Erythroblast (primary cell): Measurements from ENCODE around the gene SVOPL.

Experiments
- DNase-seq, 2 experiments: peaks; one replicate each; lab custom pipeline; 2025; lab: John Stamatoyannopoulos, UW
- GATA1 ChIP-seq: IDR thresholded peaks from 2 replicates; pipeline ENCODE4 v1.6.1; 2011; ENCODE audit warnings: low read depth, mild to moderate bottlenecking, control low read depth, low read length, moderate library complexity
- POLR2A ChIP-seq: IDR thresholded peaks from 2 replicates; pipeline ENCODE4 v1.6.1; 2011; ENCODE audit warnings: mild to moderate bottlenecking, low read length

SVOPL gene

GRCh38 chr7:138565451-138566114, 135.6 kb downstream of the SVOPL start:
- peak; percentile 57 to 65 for DNase-seq
- TF ChIP-seq POLR2A (no peak), GATA1 (no peak)

GRCh38 chr7:138565071-138565450, 136.1 kb downstream of the SVOPL start:
- no peak for TF ChIP-seq POLR2A
- TF ChIP-seq GATA1 = no peak
- no peak for DNase-seq

- DNase-seq = no peak
- TF ChIP-seq GATA1 (no peak), POLR2A (no peak)
These were observed 136.8 kb downstream of the SVOPL start for GRCh38 chr7:138564365-138564764.

GRCh38 chr7:138563808-138564207, 137.4 kb downstream of the SVOPL start:
- no peak for DNase-seq
- TF ChIP-seq GATA1 (no peak), POLR2A (no peak)

- DNase-seq = no peak
- no peak for TF ChIP-seq POLR2A
- TF ChIP-seq GATA1 = no peak
These were observed 141.7 kb downstream of the SVOPL start for GRCh38 chr7:138559448-138559847.

GRCh38 chr7:138556771-138557484, 144.2 kb downstream of the SVOPL start:
- DNase-seq = peak; percentile 32 to 50

GRCh38 chr7:138555684-138556083, 145.5 kb downstream of the SVOPL start:
- TF ChIP-seq GATA1 = no peak
- TF ChIP-seq POLR2A = no peak
- DNase-seq = no peak

More at GRCh38 chr7:138556771-138557484, 144.2 kb downstream of the SVOPL start:
- TF ChIP-seq POLR2A = no peak
- TF ChIP-seq GATA1 = no peak

GRCh38 chr7:138554674-138555073, 146.5 kb downstream of the SVOPL start:
- TF ChIP-seq GATA1 (no peak), POLR2A (no peak)

GRCh38 chr7:138553805-138554204, 147.4 kb downstream of the SVOPL start:
- no peak for DNase-seq
- TF ChIP-seq POLR2A (no peak), GATA1 (no peak)

More at GRCh38 chr7:138554674-138555073, 146.5 kb downstream of the SVOPL start:
- no peak for DNase-seq

GRCh38 chr7:138551102-138551501, 150.1 kb downstream of the SVOPL start:
- TF ChIP-seq GATA1 (no peak), POLR2A (no peak)
- no peak for DNase-seq

GRCh38 chr7:138550337-138550736, 150.8 kb downstream of the SVOPL start:
- no peak for DNase-seq
- TF ChIP-seq GATA1 (no peak), POLR2A (no peak)

- no peak for DNase-seq
- no peak for TF ChIP-seq GATA1
- no peak for TF ChIP-seq POLR2A
These were observed 152.1 kb downstream of the SVOPL start for GRCh38 chr7:138549082-138549481.

- TF ChIP-seq GATA1 (no peak), POLR2A (no peak)
- DNase-seq = no peak
These were observed 154.3 kb downstream of the SVOPL start for GRCh38 chr7:138546829-138547228.

GRCh38 chr7:138546064-138546619, 155.0 kb downstream of the SVOPL start:
- no peak for DNase-seq
- TF ChIP-seq POLR2A (no peak), GATA1 (no peak)

- no peak for TF ChIP-seq GATA1
- no peak for DNase-seq
These were observed 156.0 kb downstream of the SVOPL start for GRCh38 chr7:138545123-138545522.
